GM23338 (cell line): ENCODE data around the gene SSBP2. TPM values are rescaled to one million over a fixed set of nuclear protein-coding genes. Genes with fewer than 3 reads are reported as not detected.

ENCODE experiments used
- ATAC-seq: fragments of 200-7000 bp; cut with Tn5 transposase; 3 replicates; pipeline ENCODE4 v1.9.1; 2020
- DNase-seq: peaks from one replicate; pipeline ENCODE4 v3.0.0-alpha.2; 2015; ENCODE audit warnings: low spot score
- H2AFZ ChIP-seq: fragments of 200-600 bp; sonication (generic); 2 replicates; pipeline ENCODE4 v1.8.0; 2016; ENCODE audit warnings: antibody characterized with exemption, mild to moderate bottlenecking, moderate library complexity
- H3F3A ChIP-seq: fragments of 200-600 bp; sonication (generic); replicated peaks from 2 replicates; pipeline ENCODE4 v1.8.0; 2017; ENCODE audit warnings: antibody characterized with exemption, mixed run types, low read depth
- H3K27ac ChIP-seq: fragments of 200-600 bp; sonication (generic); 2 replicates; pipeline ENCODE4 v1.6.1; 2016; ENCODE audit warnings: low read depth
- H3K27me3 ChIP-seq: fragments of 200-600 bp; sonication (generic); 2 replicates; pipeline ENCODE4 v1.8.0; 2016; ENCODE audit warnings: mild to moderate bottlenecking, mixed run types, moderate library complexity; ENCODE audit not compliant: insufficient read depth
- H3K36me3 ChIP-seq: fragments of 200-600 bp; sonication (generic); 2 replicates; pipeline ENCODE4 v1.8.0; 2016; ENCODE audit warnings: mild to moderate bottlenecking; ENCODE audit not compliant: insufficient read depth
- H3K4me1 ChIP-seq: fragments of 200-600 bp; sonication (generic); 2 replicates; pipeline ENCODE4 v1.8.0; 2016; ENCODE audit warnings: mild to moderate bottlenecking, moderate library complexity; ENCODE audit not compliant: insufficient read depth
- H3K4me2 ChIP-seq: fragments of 200-600 bp; sonication (generic); 2 replicates; pipeline ENCODE4 v1.7.1; 2017; ENCODE audit warnings: mixed run types
- H3K4me3 ChIP-seq: fragments of 200-600 bp; sonication (generic); 2 replicates; pipeline ENCODE4 v1.6.1; 2016; ENCODE audit warnings: mixed run types
- H3K79me2 ChIP-seq: fragments of 200-600 bp; sonication (generic); replicated peaks from 2 replicates; pipeline ENCODE4 v1.8.0; 2017; ENCODE audit warnings: mild to moderate bottlenecking; ENCODE audit not compliant: insufficient read depth
- H3K9me2 ChIP-seq: fragments of 200-600 bp; sonication (generic); 2 replicates; pipeline ENCODE4 v1.8.0; 2017; ENCODE audit not compliant: insufficient read depth
- H4K20me1 ChIP-seq: fragments of 200-600 bp; sonication (generic); replicated peaks from 2 replicates; pipeline ENCODE4 v1.8.0; 2017; ENCODE audit warnings: mild to moderate bottlenecking; ENCODE audit not compliant: insufficient read depth
- H3K27ac Mint-ChIP-seq: 2 replicates; pipeline ENCODE4 v1.8.0; 2020; ENCODE audit warnings: inconsistent platforms, mild to moderate bottlenecking, moderate library complexity, mixed read lengths
- H3K27me3 Mint-ChIP-seq: 3 replicates; pipeline ENCODE4 v1.8.0; 2022; ENCODE audit warnings: low read depth, mild to moderate bottlenecking, moderate library complexity, mixed read lengths, inconsistent platforms; ENCODE audit not compliant: insufficient read depth, poor library complexity
- H3K36me3 Mint-ChIP-seq: 3 replicates; pipeline ENCODE4 v1.8.0; 2021; ENCODE audit warnings: low read depth, mild to moderate bottlenecking, inconsistent platforms, moderate library complexity, mixed read lengths
- H3K4me1 Mint-ChIP-seq: 3 replicates; pipeline ENCODE4 v1.8.0; 2020; ENCODE audit warnings: mild to moderate bottlenecking, inconsistent platforms, mixed read lengths
- H3K4me3 Mint-ChIP-seq: 3 replicates; pipeline ENCODE4 v1.8.0; 2021; ENCODE audit warnings: moderate library complexity, mild to moderate bottlenecking, inconsistent platforms, mixed read lengths
- H3K9me3 Mint-ChIP-seq: 3 replicates; pipeline ENCODE4 v1.8.0; 2020; ENCODE audit warnings: moderate library complexity, mild to moderate bottlenecking, inconsistent platforms, mixed read lengths
- CREB1 ChIP-seq: fragments of 250-450 bp; sonication (Bioruptor Pico); IDR thresholded peaks from 2 replicates; pipeline ENCODE4 v1.5.0; 2020; ENCODE audit warnings: low read depth, mild to moderate bottlenecking, moderate library complexity
- EZH2 ChIP-seq: fragments of 200-600 bp; sonication (generic); IDR thresholded peaks from one replicate; pipeline ENCODE4 v1.8.0; 2017; ENCODE audit warnings: antibody characterized with exemption, mild to moderate bottlenecking, low read depth; ENCODE audit not compliant: unreplicated experiment
- EZH2phosphoT487 ChIP-seq: fragments of 200-600 bp; sonication (generic); IDR thresholded peaks from one replicate; pipeline ENCODE4 v1.8.1; 2018; ENCODE audit warnings: antibody characterized with exemption; ENCODE audit not compliant: unreplicated experiment
- JUNB ChIP-seq: IDR thresholded peaks from one replicate; pipeline ENCODE4 v1.6.1; 2016; ENCODE audit warnings: antibody characterized with exemption; ENCODE audit not compliant: unreplicated experiment
- NANOG ChIP-seq: IDR thresholded peaks from 2 replicates; pipeline ENCODE4 v1.6.1; 2016; ENCODE audit warnings: antibody characterized with exemption, borderline replicate concordance
- POLR2AphosphoS5 ChIP-seq: IDR thresholded peaks from 2 replicates; pipeline ENCODE4 v1.6.1; 2016; ENCODE audit warnings: antibody characterized with exemption, low read depth
- STAT1 ChIP-seq: IDR thresholded peaks from one replicate; pipeline ENCODE4 v1.6.1; 2016; ENCODE audit warnings: antibody characterized with exemption; ENCODE audit not compliant: unreplicated experiment
- ZNF114 ChIP-seq: fragments of 250-450 bp; sonication (Bioruptor Pico); IDR thresholded peaks from 2 replicates; pipeline ENCODE4 v1.5.0; 2020; ENCODE audit warnings: mild to moderate bottlenecking, moderate library complexity
- ZNF331 ChIP-seq: fragments of 250-450 bp; sonication (Bioruptor Pico); IDR thresholded peaks from 2 replicates; pipeline ENCODE4 v1.5.0; 2020; ENCODE audit warnings: low read depth, mild to moderate bottlenecking, moderate library complexity
- polyA plus RNA-seq: library from polyadenylated mRNA; unstranded; fragments of >200 nt; fragmentation: Nextera tagmentation; extraction: Ambion mirVana; gene quantifications from 2 replicates; pipeline ENCODE4 v1.2.1, GENCODE V29; 2016
- total RNA-seq: library from RNA; depleted of rRNA; stranded (reverse); fragments of >200 nt; shearing (Covaris generic); gene quantifications from 2 replicates; pipeline ENCODE4 v1.2.3, GENCODE V29; 2014
- TF ChIP-seq, protein P1 (sequence below), 2 experiments: fragments of 200-600 bp in 1 of 2; sonication (generic) in 1 of 2; conservative IDR thresholded peaks; 2 replicates each; pipeline versions ENCODE4 v1.5.1 to v1.6.1; 2016 to 2017; ENCODE audit warnings: antibody characterized with exemption in 2 of 2, low read depth in 2 of 2, mild to moderate bottlenecking in 2 of 2, moderate library complexity in 1 of 2
- TF ChIP-seq, protein P2 (sequence below): IDR thresholded peaks from 2 replicates; pipeline ENCODE4 v1.6.1; 2016; ENCODE audit warnings: antibody characterized with exemption
- TF ChIP-seq, protein P3 (sequence below): IDR thresholded peaks from one replicate; pipeline ENCODE4 v1.6.1; 2018; ENCODE audit warnings: antibody characterized with exemption; ENCODE audit not compliant: unreplicated experiment

Gene SSBP2
- total and polyA plus RNA-seq, 2 experiments from 2014 or later: 21.5 to 24.7 TPM

DNA sequence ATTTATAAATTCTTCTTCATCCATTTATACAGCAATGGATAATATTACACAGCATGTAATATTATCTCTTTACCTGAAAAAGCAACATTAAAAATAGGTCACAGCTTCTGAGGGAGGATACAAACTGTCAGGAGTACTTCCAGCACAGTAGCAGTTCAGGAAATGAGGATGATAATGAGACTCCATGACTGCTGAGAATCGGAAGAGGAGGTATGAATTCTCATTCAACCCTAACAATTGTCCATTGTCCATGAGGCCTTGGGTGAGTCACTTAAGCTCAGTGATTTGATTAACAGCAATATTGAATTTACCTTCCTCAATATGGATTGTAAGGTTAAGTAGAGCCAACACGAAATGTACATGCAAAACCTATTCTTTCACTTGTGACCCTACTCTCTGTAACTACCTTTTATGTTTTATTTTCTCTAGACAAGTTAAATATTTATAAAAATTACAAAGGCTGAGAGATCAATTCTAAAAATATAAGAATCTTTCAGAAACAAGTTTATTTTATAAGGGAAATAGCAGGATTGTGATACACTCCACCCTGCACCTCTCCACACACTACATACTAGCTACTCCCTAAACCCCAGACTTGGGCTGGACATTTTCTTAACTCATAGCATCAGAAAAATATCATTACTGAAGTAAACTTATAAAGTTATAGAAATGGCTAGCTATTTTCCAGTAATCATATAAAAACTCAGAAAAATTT, 197.9 kb downstream of the SSBP2 start (continued):
- no peak for TF ChIP-seq STAT1
- no peak for TF ChIP-seq POLR2AphosphoS5
- no peak for TF ChIP-seq EZH2
- no peak for TF ChIP-seq ZNF331
- no peak for TF ChIP-seq NANOG
- TF ChIP-seq, protein P1, sequence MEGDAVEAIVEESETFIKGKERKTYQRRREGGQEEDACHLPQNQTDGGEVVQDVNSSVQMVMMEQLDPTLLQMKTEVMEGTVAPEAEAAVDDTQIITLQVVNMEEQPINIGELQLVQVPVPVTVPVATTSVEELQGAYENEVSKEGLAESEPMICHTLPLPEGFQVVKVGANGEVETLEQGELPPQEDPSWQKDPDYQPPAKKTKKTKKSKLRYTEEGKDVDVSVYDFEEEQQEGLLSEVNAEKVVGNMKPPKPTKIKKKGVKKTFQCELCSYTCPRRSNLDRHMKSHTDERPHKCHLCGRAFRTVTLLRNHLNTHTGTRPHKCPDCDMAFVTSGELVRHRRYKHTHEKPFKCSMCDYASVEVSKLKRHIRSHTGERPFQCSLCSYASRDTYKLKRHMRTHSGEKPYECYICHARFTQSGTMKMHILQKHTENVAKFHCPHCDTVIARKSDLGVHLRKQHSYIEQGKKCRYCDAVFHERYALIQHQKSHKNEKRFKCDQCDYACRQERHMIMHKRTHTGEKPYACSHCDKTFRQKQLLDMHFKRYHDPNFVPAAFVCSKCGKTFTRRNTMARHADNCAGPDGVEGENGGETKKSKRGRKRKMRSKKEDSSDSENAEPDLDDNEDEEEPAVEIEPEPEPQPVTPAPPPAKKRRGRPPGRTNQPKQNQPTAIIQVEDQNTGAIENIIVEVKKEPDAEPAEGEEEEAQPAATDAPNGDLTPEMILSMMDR (conservative IDR thresholded peaks at IDR 0.05; ENCODE audit: low read depth in 2 of 2): no peak
- no peak for TF ChIP-seq CREB1 (CRISPR knock-in tag)
- TF ChIP-seq, protein P2, sequence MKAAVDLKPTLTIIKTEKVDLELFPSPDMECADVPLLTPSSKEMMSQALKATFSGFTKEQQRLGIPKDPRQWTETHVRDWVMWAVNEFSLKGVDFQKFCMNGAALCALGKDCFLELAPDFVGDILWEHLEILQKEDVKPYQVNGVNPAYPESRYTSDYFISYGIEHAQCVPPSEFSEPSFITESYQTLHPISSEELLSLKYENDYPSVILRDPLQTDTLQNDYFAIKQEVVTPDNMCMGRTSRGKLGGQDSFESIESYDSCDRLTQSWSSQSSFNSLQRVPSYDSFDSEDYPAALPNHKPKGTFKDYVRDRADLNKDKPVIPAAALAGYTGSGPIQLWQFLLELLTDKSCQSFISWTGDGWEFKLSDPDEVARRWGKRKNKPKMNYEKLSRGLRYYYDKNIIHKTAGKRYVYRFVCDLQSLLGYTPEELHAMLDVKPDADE: no peak
- TF ChIP-seq, protein P3, sequence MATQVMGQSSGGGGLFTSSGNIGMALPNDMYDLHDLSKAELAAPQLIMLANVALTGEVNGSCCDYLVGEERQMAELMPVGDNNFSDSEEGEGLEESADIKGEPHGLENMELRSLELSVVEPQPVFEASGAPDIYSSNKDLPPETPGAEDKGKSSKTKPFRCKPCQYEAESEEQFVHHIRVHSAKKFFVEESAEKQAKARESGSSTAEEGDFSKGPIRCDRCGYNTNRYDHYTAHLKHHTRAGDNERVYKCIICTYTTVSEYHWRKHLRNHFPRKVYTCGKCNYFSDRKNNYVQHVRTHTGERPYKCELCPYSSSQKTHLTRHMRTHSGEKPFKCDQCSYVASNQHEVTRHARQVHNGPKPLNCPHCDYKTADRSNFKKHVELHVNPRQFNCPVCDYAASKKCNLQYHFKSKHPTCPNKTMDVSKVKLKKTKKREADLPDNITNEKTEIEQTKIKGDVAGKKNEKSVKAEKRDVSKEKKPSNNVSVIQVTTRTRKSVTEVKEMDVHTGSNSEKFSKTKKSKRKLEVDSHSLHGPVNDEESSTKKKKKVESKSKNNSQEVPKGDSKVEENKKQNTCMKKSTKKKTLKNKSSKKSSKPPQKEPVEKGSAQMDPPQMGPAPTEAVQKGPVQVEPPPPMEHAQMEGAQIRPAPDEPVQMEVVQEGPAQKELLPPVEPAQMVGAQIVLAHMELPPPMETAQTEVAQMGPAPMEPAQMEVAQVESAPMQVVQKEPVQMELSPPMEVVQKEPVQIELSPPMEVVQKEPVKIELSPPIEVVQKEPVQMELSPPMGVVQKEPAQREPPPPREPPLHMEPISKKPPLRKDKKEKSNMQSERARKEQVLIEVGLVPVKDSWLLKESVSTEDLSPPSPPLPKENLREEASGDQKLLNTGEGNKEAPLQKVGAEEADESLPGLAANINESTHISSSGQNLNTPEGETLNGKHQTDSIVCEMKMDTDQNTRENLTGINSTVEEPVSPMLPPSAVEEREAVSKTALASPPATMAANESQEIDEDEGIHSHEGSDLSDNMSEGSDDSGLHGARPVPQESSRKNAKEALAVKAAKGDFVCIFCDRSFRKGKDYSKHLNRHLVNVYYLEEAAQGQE: no peak
- TF ChIP-seq EZH2phosphoT487: no peak

DNA sequence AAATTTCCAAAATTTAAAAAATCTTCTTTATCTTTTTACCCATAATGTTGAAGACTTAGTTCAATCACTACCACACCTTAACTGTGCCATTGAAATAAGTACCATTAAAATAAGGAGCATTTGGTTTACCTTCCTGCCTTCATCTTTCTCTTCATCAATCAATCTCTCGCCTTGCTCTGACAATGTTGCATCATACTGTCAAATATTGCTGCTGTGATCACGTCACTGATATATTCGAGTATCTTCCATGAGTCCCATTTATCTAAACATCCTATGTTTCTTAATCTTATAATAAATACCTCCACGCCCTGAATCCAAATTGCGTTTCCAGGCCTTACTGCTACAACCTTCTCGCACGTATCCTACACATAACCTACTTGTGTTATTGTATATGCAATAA, 201.8 kb downstream of the SSBP2 start:
- Histone ChIP-seq H3K9me2 (no peaks in the 10 kb centered on the region), H3K4me1 (0 out of 2 replicates have a peak, but pooled peaks cover 3% of the 10 kb centered on the region), H3K4me3 (no peak overlapping the region), H4K20me1 (no peaks in the 10 kb centered on the region), H3K4me2 (no peak overlapping the region), H2AFZ (no peak overlapping the region), H3K36me3 (no peaks in the 10 kb centered on the region), H3K27me3 (no peaks in the 10 kb centered on the region), H3F3A (no peaks in the 10 kb centered on the region), H3K79me2 (no peaks in the 10 kb centered on the region), H3K27ac (no peak overlapping the region)
- no peak overlapping the region for H3K4me3 Mint-ChIP-seq
- no peaks in the 10 kb centered on the region for H3K36me3 Mint-ChIP-seq
- no peaks in the 10 kb centered on the region for H3K9me3 Mint-ChIP-seq
- DNase-seq (no peak), ATAC-seq (no peak)
- peaks cover 8% of the 10 kb centered on the region for H3K4me1 Mint-ChIP-seq
- TF ChIP-seq, protein P3: no peak
- TF ChIP-seq STAT1 (no peak), NANOG (no peak), ZNF331 (no peak), CREB1 (CRISPR knock-in tag) (no peak), JUNB (no peak), POLR2AphosphoS5 (no peak), EZH2 (no peak), EZH2phosphoT487 (no peak), ZNF114 (no peak)
- TF ChIP-seq, protein P1 (conservative IDR thresholded peaks at IDR 0.05; ENCODE audit: low read depth in 2 of 2): no peak
- H3K27me3 Mint-ChIP-seq: no peaks in the 10 kb centered on the region
- no peak overlapping the region for H3K27ac Mint-ChIP-seq
